Duodenal mucosa (tissue), 2 donors: Measurements from ENCODE around the gene GTF3C4.

ENCODE experiments used
- H3K27ac ChIP-seq: one replicate; pipeline ENCODE4 v1.7.0; 2013; ENCODE audit warnings: low read depth, low read length
- H3K27me3 ChIP-seq, 2 donors: one replicate each; pipeline ENCODE4 v1.7.0; 2013; ENCODE audit warnings: low read length in 2 of 2, control low read depth in 1 of 2; ENCODE audit not compliant: insufficient read depth in 2 of 2, control insufficient read depth in 1 of 2
- H3K36me3 ChIP-seq, 2 donors: one replicate each; pipeline ENCODE4 v1.7.0; 2013; ENCODE audit warnings: low read length in 2 of 2, control low read depth in 1 of 2; ENCODE audit not compliant: insufficient read depth in 2 of 2, control insufficient read depth in 1 of 2
- H3K4me1 ChIP-seq, 2 donors: one replicate each; pipeline ENCODE4 v1.7.0; 2013; ENCODE audit warnings: low read length in 2 of 2, control low read depth in 1 of 2; ENCODE audit not compliant: insufficient read depth in 2 of 2, control insufficient read depth in 1 of 2
- H3K4me3 ChIP-seq, 2 donors: one replicate each; pipeline ENCODE4 v1.7.0; 2013; ENCODE audit warnings: low read length in 2 of 2, low read depth in 1 of 2
- H3K9ac ChIP-seq, 2 donors: one replicate each; pipeline ENCODE4 v1.7.0; 2013; ENCODE audit warnings: low read length in 2 of 2, low read depth in 1 of 2
- H3K9me3 ChIP-seq, 2 donors: one replicate each; pipeline ENCODE4 v1.7.0; 2013; ENCODE audit warnings: low read length in 2 of 2, control low read depth in 1 of 2; ENCODE audit not compliant: control insufficient read depth in 1 of 2

GTF3C4 gene, protein sequence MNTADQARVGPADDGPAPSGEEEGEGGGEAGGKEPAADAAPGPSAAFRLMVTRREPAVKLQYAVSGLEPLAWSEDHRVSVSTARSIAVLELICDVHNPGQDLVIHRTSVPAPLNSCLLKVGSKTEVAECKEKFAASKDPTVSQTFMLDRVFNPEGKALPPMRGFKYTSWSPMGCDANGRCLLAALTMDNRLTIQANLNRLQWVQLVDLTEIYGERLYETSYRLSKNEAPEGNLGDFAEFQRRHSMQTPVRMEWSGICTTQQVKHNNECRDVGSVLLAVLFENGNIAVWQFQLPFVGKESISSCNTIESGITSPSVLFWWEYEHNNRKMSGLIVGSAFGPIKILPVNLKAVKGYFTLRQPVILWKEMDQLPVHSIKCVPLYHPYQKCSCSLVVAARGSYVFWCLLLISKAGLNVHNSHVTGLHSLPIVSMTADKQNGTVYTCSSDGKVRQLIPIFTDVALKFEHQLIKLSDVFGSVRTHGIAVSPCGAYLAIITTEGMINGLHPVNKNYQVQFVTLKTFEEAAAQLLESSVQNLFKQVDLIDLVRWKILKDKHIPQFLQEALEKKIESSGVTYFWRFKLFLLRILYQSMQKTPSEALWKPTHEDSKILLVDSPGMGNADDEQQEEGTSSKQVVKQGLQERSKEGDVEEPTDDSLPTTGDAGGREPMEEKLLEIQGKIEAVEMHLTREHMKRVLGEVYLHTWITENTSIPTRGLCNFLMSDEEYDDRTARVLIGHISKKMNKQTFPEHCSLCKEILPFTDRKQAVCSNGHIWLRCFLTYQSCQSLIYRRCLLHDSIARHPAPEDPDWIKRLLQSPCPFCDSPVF

DNA sequence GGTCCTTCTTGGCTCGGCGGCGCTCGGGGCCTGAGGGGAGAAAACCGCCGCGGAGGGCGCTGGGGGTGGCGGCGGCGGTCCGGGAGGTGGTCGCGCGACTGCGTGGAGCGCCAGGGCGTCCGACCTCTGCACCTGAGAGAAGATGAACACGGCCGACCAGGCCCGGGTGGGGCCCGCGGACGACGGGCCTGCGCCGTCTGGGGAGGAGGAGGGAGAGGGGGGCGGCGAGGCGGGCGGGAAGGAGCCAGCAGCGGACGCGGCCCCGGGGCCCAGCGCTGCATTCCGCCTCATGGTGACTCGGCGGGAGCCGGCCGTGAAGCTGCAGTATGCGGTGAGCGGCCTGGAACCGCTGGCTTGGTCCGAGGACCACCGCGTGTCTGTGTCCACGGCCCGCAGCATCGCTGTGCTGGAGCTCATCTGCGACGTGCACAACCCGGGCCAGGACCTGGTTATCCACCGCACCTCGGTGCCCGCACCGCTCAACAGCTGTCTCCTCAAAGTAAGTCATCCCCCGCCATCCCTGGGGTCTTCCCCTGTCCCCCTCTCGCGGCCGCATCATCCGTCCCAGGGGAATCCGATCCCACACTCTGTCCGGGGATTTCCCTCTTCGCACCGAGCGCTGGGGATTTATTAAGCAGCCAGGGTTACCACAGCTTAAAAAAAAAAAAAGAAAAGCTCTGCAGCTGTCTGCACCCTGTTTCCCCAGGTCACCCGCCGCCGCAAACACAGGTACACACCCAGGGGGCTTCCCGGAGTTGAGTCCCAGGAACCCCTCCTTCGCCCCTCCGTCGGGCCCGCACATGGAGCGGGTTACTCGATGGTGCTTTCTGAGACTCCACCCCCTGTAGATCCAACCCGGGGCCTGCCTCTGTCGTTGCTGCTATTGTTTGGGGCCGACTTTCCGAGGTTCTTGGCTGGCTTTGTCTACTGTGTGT, at the start of gene GTF3C4:
Gene GTF3C4, plus strand, starts transcription at position 8 of the 935 bp plus-strand sequence. Its CDS starts 135 bp downstream, at position 143.
- Histone ChIP-seq H3K36me3 (no peaks in the 10 kb centered on the region), H3K9me3 (no peaks in the 10 kb centered on the region), H3K27ac (peak within 1 kb of the TSS; percentile 97), H3K4me3 (peak within 1 kb of the TSS; percentile 96 to 98), H3K4me1 (peaks cover 22 to 24% of the 10 kb centered on the region in 2 donors), H3K9ac (peak within 1 kb of the TSS; percentile 91 to 95), H3K27me3 (no peaks in the 10 kb centered on the region)

DNA sequence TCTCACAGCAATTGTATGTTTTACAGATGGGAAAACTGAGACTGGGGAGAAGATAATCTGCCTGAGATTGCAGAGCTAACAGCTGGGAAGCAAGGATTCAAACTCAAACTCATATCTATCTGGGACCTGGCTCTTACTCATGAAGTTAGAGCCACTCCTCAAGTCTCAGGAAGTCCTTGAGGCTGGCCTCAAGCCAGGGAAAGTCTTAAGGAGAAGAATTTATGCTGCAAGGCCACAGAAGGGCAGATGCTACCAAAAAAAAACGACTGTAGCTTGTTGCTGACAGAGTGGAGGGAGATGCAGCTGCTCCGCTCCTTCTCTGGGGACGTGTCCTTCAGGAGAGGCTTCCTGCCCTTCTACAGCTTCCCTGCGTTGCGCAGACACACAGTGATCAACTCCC, 48.1 kb upstream of the GTF3C4 start:
- H3K9ac ChIP-seq, result no peak overlapping the region
- no peak overlapping the region for H3K27ac ChIP-seq
- H3K36me3 ChIP-seq, result peaks cover 21 to 46% of the 10 kb centered on the region in 2 donors
- no peaks in the 10 kb centered on the region for H3K4me1 ChIP-seq
- H3K4me3 ChIP-seq, result no peak overlapping the region
- H3K9me3 ChIP-seq, result no peaks in the 10 kb centered on the region
- no peaks in the 10 kb centered on the region for H3K27me3 ChIP-seq

DNA sequence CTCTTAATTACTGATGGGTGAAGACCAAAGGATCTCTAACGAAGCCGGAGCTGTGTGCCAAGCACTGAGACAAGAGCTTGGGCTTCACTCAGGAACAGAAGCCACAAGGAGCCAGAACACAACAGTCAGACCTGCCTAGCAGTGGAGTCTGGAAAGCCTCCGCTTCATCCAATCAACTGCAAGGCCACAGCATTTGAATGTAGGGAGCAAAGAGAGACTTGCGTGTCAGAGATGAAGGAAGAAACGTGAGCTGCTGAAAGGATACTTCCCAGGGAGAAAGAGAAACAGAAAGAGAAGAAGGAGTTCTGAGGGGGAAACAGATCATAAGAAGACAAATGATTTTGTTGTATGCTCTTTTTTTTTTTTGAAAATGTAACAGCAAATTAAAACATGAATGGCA, 44.0 kb upstream of the GTF3C4 start:
- Histone ChIP-seq H3K9ac (no peak overlapping the region), H3K27me3 (no peaks in the 10 kb centered on the region), H3K27ac (no peak overlapping the region), H3K4me3 (no peak overlapping the region), H3K9me3 (no peaks in the 10 kb centered on the region), H3K4me1 (no peaks in the 10 kb centered on the region), H3K36me3 (peaks cover 22 to 50% of the 10 kb centered on the region in 2 donors)

DNA sequence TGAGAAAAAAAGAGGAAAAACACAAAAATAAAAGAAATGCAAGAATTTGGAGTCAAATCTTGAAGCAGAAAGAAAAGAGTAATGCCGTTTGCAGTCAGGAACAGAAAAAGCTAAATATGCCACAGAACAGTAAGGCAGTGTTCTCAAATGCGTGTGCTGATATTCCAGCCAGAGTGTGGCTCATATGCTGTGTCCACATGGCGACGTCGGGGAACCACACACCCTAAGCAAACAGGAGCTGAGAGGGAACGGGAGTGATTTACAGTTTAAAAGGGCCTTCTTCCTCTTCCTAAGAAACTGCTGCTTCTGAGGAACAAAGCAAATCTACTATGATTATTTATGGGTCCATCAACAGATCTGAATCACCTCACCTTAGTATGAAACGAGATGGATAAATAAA, 43.2 kb upstream of the GTF3C4 start:
- no peak overlapping the region for H3K27ac ChIP-seq

DNA sequence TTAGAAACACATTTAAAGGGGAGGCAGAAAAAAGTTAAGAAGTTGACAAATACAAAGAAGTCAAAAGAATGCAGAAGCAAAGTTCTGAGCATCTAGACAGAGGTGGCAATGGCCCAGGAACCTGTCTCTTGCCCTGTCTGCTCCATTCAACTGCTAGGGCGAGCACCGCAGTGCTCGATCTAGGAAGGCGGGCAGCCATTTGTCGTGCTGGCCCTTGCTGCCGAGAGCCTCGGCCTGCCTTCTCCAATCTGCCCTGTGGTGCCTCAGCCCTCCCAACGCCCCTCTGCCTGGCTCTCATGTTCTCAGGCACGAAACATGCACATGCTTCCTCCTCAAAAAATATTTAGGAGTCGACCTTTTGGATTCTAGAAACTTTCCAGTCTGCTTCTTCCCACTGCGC, 42.7 kb upstream of the GTF3C4 start:
- Histone ChIP-seq H3K9ac (no peak overlapping the region), H3K9me3 (no peaks in the 10 kb centered on the region), H3K4me1 (no peaks in the 10 kb centered on the region), H3K27ac (no peak overlapping the region), H3K36me3 (peaks cover 17 to 51% of the 10 kb centered on the region in 2 donors), H3K4me3 (no peak overlapping the region), H3K27me3 (no peaks in the 10 kb centered on the region)

More for the DNA sequence above, 43.2 kb upstream of the GTF3C4 start:
- H3K27me3 ChIP-seq, result no peaks in the 10 kb centered on the region
- H3K4me3 ChIP-seq, result no peak overlapping the region
- H3K9me3 ChIP-seq, result no peaks in the 10 kb centered on the region
- no peak overlapping the region for H3K9ac ChIP-seq
- H3K36me3 ChIP-seq, result peaks cover 22 to 53% of the 10 kb centered on the region in 2 donors
- H3K4me1 ChIP-seq, result no peaks in the 10 kb centered on the region

DNA sequence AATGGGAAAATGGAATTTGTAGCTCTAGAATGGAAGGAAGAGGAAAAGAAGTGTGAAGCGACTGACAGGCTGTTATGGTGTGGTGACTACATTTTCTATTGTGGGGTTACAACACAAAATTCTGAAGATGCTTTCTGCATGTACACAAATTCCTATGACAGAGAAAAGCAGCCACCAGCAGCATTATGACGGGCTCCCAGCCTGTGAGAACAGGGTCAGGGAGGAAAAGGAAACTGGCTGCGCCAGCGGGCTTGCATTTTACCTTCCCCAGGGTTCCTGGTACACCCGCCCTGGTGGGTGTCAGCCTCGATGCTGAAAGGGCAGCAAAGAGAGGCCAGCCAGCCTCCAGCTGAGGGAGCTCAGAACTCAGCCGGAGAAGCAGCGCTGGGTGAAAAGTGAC, 41.5 kb upstream of the GTF3C4 start:
- H3K27ac ChIP-seq, result no peak overlapping the region
- no peaks in the 10 kb centered on the region for H3K27me3 ChIP-seq
- H3K4me1 ChIP-seq, result no peaks in the 10 kb centered on the region
- H3K4me3 ChIP-seq, result no peak overlapping the region
- H3K9ac ChIP-seq, result no peak overlapping the region
- H3K36me3 ChIP-seq, result peaks cover 17 to 47% of the 10 kb centered on the region in 2 donors
- H3K9me3 ChIP-seq, result no peaks in the 10 kb centered on the region

DNA sequence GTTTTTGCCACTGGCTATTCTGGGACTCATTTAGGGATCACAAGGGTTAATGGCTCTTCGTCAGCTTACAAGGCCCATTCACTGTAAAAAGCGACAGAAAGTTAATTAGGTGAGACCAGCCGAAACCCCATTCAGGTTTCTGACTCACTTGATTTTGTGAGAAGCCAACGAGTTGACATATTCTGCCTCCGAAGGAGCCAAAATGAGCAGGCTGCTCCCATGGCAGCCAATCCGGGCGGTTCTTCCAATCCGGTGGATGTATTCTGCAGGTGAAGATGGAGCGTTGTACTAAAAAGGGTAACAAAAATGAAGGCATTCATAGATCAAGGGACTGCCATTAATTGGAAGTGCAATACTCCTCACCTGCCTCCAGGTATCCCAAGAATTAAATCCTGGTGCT, 40.1 kb upstream of the GTF3C4 start:
- Histone ChIP-seq H3K4me1 (no peaks in the 10 kb centered on the region), H3K9me3 (no peaks in the 10 kb centered on the region), H3K4me3 (no peak overlapping the region), H3K27me3 (no peaks in the 10 kb centered on the region), H3K27ac (no peak overlapping the region), H3K9ac (no peak overlapping the region), H3K36me3 (peaks cover 17 to 46% of the 10 kb centered on the region in 2 donors)

DNA sequence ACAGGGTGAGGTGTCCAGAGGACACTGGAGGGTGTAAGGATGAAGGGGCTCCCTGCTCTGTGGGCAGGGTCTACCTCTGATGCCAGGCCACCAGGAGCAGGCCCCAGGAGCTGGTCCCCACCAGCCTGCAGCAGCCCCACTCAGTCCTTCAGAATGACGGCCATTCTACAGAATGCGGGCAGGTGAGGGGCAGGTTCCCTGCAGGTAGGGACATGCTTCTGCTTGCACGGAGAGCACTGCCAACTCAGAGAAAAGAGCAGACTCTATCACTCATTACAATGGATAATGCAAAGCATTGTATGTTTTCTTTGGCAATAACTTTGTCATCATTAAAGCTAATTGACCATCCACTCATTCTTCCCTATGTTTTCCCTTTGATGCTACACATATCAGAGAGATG, 39.5 kb upstream of the GTF3C4 start:
- H3K9ac ChIP-seq, result no peak overlapping the region
- H3K9me3 ChIP-seq, result no peaks in the 10 kb centered on the region
- no peaks in the 10 kb centered on the region for H3K27me3 ChIP-seq
- H3K36me3 ChIP-seq, result peaks cover 17 to 40% of the 10 kb centered on the region in 2 donors
- H3K4me1 ChIP-seq, result no peaks in the 10 kb centered on the region
- H3K27ac ChIP-seq, result no peak overlapping the region
- H3K4me3 ChIP-seq, result no peak overlapping the region

DNA sequence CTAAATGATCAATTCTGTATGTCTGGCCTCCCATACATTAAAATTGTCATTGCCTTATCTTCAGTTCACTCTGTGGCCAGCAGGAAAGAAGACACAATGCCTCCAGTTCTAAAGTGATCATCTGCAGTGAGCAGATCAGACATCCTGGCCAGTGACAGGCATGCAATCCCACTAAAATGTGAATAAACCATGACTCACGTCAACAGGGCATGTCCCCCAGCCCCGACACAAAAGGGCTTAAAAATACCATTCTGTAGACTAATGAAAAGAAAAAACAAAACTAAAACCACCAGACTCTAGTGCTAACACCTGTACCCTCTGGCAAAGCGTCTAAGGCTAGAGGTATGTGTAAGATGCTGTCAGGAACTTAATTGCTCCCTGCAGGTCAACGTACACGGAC, 39.0 kb upstream of the GTF3C4 start:
- Histone ChIP-seq H3K4me1 (no peaks in the 10 kb centered on the region), H3K27ac (no peak overlapping the region), H3K36me3 (peaks cover 14 to 44% of the 10 kb centered on the region in 2 donors), H3K4me3 (no peak overlapping the region), H3K9me3 (no peaks in the 10 kb centered on the region), H3K27me3 (no peaks in the 10 kb centered on the region), H3K9ac (no peak overlapping the region)
